Measurements from ENCODE around the gene RPGRIP1L. TPM values are rescaled to one million over a fixed set of nuclear protein-coding genes. Genes with fewer than 3 reads are reported as not detected.

Gene RPGRIP1L
- total and polyA plus RNA-seq, 9 of the 15 experiments (the other 6 are each of a cell fraction or from before 2014, with no cell fraction given): 3.2 to 7.7 (median 5.8) TPM

GRCh38 chr16:53549970-53550690, 153.5 kb downstream of the RPGRIP1L start (continued):
- TF ChIP-seq ZNF274 (IDR thresholded peaks at IDR 0.05; ENCODE audit: borderline replicate concordance, low read depth, low read length): no peak
- no peak for TF ChIP-seq ZNF311 (CRISPR knock-in tag; IDR thresholded peaks at IDR 0.05)
- TF ChIP-seq MYC (IDR thresholded peaks at IDR 0.05; ENCODE audit: low read depth, low read length): peak; percentile 88
- TF ChIP-seq MYC (CRISPR knock-in tag; IDR thresholded peaks at IDR 0.05; ENCODE audit: borderline replicate concordance, low read depth): no peak
- no peak for TF ChIP-seq ZBTB33 (CRISPR knock-in tag; IDR thresholded peaks at IDR 0.05)
- no peak for TF ChIP-seq ZFP91 (CRISPR knock-in tag; IDR thresholded peaks at IDR 0.05)
- TF ChIP-seq NCOA4 (IDR thresholded peaks at IDR 0.05; ENCODE audit: partially characterized antibody): no peak
- no peak for TF ChIP-seq SP2 (IDR thresholded peaks at IDR 0.05; ENCODE audit: extremely low read depth, low read depth, low read length, poor library complexity, severe bottlenecking)
- TF ChIP-seq CBFB (CRISPR knock-in tag; IDR thresholded peaks at IDR 0.05): no peak
- TF ChIP-seq HDAC6 (IDR thresholded peaks at IDR 0.05; ENCODE audit: low read depth, low read length): no peak
- no peak for TF ChIP-seq PRDM10 (IDR thresholded peaks at IDR 0.05; ENCODE audit: partially characterized antibody)
- no peak for TF ChIP-seq ZSCAN29 (IDR thresholded peaks at IDR 0.05)
- TF ChIP-seq SMAD4 (CRISPR knock-in tag; conservative IDR thresholded peaks at IDR 0.05): no peak
- TF ChIP-seq MAX (CRISPR knock-in tag; IDR thresholded peaks at IDR 0.05): peak; percentile 52
- TF ChIP-seq MEIS2 (IDR thresholded peaks at IDR 0.05; ENCODE audit: partially characterized antibody): no peak
- TF ChIP-seq MBD1 (CRISPR knock-in tag; IDR thresholded peaks at IDR 0.05): no peak
- no peak for TF ChIP-seq PHF8 (IDR thresholded peaks at IDR 0.05; ENCODE audit: borderline replicate concordance, low read length)
